ENCODE measurements around the gene ZC2HC1C.
"Not testable (repeated sequence)": the region's sequence is repeated elsewhere in the genome, so short reads cannot be mapped to it uniquely, and the experiment has no call there.

The ZC2HC1C gene

DNA sequence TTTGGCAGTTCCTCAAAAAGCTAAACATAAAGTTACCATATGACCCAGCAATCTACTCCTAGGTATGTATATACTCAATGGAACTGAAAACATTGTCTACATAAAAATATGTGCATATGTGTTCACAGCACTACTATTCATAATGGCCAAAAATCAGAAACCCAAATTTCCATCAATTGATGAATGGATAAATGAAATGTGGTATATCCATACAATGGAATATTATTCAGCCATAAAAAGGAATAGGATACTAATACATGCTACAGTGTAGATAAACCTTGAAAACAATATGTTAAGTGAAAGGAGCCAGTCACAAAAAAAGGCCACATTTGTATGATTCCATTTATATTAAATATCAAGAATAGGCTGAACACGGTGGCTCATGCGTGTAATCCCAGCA is 9.0 kb upstream of the ZC2HC1C start:
- no peak for DNase-seq

DNA sequence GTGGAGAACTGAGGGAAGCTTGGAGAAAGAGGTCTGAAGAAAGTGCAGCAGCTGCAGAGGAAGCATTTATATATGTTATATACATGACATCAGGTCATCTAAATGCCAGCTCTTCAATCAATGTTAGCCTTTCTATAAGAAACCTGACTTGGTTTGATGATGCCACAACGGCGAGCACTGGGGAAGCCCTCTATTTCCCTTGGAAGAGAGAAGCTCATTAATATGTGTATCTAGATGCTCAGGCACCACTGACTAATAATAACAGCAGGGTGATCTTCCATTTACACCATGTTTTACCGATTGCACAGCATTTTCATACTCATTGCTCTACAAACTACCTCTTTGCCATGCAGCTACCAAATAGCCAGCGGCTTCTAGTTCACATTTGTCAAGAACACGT is 6.4 kb upstream of the ZC2HC1C start:
- no peak for DNase-seq

DNA sequence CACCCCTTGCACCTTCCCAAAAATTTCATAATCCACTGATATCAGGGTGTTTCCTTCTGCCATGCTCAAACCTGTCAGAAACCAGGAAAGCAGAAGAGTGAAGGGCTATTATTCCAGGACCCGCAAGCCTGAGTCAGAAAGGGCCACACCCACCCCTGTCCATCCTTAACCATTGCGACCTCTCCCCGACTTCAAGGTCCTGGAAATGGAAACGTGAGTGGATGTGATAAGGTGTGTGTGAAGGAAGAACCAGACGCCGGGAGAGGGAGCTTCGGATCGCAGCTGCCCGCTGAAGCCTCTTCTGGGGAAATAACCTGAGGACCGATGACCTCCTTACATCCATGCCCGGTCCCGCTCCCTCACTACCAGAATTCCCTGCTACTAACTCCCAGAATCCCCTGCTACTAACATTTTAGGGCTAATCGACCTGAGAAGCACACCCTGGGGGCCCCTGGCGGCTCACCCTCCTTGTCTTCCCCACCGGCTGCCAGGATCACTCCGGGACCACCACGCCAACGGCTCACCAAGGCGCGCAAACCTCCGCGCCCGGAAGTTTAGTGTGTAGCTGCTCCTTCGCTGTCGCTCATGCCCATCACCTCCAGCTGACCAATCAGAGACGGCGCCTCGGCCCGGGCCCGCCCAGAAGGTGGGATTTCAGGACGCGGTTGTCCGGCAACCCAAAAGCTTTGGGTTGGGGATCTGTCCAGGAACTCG is 5.8 kb upstream of the ZC2HC1C start, which contains the start of gene ACYP1:
TSS of gene ACYP1 (minus strand) at position 534 of the 714 bp plus-strand sequence. CDS start at position 63, 471 bp downstream.
- peak; percentile 96 for DNase-seq

DNA sequence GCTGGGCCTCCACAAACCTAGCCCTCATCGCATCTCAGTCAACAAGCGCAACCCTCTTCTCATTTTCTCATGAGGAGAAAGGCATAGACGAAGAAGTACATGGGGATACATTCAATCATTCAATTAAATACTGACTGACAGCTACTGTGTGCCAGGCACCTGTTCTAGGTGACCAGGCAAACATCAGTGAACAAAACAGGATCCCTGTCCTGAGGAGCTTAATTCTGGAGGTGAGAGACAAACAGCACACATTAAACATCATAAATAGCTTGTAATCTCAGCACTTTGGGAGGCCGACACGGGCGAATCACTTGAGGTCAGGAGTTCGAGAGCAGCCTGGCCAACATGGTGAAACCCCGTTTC is 5.3 kb upstream of the ZC2HC1C start:
- DNase-seq, result no peak

DNA sequence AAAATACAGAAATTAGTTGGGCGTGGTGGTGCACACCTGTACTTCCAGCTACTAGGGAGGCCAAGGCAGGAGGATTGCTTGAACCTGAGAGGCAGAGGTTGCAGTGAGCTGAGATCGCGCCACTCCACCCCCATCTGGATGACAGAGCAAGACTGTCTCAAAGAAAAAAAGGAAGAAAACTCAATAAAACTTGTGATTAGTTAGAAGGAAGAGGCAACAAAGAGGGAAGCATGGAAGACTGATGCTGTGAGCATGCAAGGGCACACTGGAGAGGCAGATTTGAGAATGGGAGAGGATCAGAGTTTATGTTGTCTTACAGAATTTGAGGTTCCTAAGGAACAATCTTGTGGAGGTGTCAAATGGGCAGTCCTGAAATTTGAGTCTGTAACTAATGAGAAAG is 2.8 kb upstream of the ZC2HC1C start:
- no peak for DNase-seq

DNA sequence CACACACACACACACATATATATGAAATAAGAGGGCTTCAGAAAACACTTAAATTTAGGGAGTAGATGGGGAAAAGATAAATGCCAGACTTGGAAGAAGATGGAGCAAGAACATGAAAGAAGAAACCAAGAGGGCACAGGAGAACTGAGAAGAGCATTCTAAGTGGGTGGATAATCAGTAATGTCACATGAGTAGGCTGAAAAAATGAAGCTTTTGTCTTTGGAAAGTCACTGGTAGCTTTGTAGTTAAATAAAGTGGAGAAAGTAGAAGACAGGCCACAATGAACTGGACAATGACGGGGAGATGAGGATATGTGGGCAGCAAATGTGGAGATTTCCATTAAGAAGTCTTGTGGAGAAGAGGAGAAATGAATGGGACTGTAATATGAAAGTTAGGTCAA is 2.2 kb upstream of the ZC2HC1C start:
- no peak for DNase-seq

DNA sequence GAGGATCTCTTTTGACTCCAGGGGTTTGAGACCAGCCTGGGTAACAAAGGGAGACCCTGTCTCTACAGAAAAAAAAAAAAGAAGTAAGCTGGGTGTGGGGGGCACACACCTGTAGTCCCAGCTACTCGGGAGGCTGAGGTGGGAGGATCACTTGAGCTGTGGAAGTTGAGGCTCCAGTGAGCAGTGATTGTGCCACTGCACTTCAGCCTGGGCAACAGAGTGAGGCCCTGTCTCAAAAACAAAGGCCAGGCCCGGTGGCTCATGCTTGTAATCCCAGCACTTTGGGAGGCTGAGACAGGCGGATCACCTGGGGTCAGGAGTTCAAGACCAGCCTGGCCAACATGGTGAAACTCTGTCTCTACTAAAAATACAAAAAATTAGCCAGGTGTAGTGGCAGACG is 1.7 kb upstream of the ZC2HC1C start:
- not testable (repeated sequence) for DNase-seq

DNA sequence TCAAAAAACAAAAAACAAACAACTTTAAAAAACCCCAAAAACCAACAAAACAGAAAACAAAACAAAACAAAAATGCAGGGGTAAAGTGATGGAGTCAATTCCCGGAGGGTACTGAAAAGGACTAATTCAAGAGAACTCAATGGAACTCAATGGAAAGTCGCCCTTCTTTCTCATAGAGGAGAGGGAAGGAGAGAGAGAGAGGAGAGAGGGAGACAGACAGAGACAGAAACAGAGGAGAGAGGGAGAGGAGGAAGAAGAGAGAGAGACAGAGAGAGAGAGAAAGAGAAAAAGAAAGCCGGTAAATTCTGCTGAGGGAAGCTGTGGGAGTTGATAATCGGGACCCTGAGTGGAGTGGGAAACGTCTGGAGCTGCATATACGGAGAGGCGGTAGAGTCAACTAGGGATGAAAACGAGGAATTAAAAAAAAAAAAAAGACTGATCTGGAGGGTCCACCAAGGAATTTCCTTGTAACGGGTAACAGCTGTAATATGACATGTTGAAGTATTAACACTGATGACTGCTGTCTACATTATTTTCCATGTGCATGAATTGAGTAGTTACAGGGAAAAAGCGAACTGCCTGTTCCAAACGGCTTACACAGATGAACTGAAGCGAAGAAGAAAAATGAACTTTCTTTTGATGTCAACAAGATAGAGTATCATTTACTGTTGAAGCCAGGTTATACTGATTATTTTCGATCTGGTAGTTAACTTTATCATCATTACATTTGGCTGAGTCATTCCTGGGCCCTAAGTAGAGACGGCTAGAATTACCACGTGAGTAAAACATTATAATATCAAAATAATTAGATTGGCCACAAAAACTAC is 934 bp upstream of the ZC2HC1C start:
- no peak for DNase-seq

DNA sequence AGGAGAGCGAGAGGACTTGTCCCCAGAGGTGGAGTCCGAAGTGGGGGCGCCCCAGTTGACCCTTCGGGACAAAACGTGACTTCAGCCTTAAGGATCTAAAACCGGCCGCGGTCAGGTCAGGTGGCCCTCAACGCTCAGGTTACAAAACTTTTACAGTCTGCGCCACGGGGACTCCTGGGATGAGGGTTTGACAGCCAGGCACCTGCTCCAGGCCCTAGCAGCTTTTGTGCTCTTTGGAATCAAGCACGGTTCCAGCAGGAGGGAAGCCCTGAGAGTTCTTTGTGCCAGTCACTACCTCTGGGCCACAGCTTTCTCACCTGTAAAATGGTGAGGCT is 337 bp downstream of the ZC2HC1C start:
- DNase-seq, result no peak

DNA sequence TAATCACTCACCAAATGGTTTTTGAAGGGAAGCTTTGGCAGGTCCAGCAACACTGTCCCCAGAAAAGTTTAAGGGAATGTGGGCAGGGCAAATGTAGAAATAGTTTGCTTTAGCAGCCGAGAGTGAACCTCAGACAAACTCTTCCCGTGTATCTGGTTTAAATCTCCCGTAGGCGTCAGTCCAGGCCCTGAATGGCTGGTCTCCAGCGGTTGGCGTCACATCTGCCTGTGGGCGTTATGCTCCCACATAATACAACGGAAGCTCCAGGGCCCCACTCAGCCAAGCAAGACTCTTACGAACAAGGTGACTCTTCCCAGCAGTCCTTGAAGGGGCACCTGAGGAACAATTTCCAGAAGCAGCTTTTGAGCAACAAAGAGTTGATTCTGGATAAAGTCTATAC is 942 bp downstream of the ZC2HC1C start:
- DNase-seq, result no peak

DNA sequence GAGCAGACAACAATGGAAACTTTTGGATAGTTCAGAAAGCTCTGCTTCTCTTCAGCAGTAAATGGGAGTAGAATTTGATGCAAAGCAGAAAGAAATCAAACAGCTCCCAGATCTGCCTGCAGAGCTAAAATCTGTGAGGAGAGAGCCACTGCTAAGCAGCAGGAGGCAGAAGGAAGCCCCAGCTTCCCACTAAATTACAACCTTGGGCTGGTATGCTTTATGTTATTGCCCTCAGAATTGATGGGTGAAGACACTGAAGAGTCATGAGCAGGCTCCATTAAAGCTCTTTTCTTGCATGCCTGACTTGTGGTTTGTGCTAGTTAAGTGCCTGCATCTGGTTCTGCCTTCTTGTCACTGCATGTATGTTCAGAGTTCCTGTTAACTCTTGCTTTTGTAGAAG is 8.4 kb downstream of the ZC2HC1C start:
- DNase-seq, result no peak

DNA sequence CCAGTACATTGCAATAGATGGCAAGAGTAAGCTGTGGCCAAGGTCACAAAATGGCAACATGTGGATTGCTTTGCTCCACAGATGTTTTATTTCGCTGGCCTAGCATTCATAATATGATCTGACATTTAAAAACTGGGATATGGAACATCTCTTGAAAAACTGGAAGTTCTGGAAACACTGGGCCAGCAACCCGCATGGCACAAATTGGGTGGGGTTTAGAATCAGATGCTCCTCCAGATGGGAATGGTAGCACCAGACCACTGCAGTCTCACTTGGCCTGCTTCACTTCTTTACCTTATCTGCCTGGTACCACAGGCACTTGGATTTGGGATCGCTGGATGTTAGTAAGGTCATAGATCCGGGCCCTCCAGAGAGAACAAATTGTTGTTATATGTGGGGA is 10.1 kb downstream of the ZC2HC1C start:
- no peak for DNase-seq

DNA sequence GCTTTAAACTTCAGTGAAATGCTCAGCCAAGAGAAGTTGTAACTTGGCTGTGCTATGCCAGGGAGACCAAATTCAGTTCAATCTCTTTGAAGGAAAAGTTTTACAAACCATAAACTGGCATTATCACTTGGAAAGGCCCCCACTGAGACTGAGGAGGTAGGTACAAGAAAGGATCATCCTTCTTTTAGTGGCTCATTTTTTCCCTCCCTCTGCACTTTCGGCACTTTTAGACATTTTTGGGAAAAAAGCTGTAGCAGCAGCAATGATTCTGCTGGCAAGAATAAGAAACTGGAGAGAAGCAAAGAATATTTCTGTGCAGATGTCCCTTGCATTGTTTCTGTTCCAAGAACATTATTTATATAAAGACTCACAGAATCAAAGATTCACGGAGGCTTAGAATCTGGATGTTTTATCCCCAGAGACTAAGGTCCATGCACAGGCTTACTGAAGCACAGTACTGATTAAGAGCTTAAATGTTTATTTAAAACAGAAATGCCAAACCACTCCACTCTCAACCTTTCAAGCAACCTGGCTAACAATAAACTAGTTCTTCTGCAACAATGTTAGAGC is 12.3 kb downstream of the ZC2HC1C start:
- DNase-seq, result no peak

DNA sequence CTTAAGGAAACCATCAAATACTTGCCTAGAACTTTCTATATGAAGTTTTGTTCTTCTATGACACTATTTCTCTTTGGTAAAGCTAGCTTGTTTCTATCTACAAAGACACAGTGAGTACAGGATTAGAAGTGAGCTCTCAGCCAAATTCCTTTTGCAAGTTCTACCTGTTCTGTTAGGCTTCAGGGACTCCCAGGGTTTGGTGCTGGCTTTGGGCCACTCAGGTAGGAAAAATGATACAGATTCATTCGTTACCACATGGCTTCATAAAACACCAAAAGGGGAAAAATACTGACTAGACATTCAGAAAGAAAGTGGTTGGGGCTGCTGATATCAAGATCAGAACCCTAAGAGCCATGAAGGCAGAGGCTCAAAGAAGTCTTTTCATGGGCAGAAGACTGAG is 13.8 kb downstream of the ZC2HC1C start:
- DNase-seq, result no peak

DNA sequence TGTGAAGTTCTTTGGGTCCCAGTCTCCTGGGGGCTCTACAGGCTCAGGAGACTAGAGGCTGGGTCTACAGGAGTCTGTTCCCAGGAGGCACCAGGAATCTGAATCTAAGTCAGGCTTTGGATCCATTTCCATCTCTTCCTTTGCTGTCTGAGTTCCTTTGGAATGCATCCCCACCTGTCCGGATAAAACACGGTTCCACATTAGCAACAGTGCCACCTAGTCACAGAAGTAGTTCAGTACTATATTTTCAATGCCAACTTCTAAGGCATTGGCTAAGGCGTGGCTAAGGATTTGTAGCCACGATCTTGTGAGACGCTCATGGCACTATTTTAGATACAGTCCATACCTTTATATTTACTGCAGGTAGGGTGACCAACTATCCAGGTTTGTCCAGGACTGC is 15.1 kb downstream of the ZC2HC1C start:
- DNase-seq, result no peak

DNA sequence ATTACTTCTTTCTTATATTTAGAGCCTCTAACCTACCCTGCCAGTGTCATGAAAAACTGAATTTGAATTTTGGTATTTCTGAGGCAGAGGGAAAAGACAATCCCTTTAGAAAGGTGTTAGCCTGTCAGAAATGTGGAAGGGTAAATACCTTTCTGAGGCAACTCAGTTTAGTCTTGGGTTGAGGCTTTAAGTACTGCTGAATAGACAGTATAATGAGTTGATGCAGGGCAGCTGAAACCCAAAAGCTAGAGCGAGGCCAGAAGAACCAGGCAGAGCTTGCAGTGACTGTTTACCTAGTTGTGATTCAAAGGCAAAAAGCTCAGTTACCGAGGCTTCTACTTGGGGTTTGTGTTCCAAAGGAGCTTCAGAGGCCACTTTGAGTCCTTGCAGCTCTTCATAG is 18.7 kb downstream of the ZC2HC1C start:
- DNase-seq, result no peak

DNA sequence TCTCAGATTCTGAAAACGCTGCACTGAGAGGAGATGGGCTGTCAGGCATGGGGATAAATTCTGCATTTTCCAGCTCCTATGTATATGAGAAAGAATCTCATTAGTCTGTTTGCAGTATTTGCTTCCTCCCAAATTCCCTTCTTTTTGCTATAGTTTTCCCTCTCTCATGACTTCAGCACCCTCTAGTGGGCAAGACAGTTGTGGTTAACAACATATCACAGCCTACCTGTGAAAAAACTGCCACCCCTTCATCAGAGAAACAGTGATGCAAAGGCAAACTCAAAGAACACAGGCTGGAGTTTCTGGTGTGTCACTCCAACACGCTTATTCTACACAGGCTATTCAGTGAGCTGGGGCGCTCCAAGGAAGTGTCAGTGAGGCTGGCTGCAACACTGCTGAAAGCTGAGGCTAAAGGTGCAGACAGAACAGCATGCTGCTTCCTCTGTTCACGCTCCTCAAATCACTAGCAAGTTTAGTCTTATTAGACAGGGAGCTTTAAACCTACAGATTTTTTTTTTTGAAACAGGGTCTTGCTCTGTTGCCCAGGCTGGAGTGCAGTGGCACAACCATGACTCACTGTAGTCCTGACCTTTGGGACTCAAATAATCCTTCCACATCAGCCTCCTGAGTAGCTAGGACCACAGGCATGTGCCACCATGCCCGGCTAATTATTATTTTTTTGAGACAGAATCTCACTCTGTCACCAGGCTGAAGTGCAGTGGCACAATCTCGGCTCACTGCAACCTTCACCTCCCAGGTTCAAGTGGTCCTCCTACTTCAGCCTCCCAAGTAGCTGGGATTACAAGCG is 19.3 kb downstream of the ZC2HC1C start:
- DNase-seq, result no peak

DNA sequence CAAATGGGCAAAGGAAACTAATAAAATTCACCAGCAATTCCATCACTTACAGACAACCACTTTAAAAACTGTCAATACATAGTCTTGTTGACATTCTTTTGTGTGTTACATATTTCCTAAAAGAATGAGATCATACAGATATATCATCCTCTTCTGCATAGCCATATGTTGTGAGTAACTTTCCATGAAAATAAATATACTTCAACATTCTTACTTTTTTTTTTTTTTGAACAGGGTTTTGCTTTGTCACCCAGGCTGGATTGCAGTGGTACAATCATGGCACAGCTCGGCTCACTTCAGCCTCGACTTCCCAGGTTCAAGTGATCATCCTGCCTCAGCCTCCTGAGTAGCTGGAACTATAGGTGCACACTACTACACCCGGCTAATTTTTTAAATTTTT is 20.9 kb downstream of the ZC2HC1C start:
- DNase-seq, result no peak

DNA sequence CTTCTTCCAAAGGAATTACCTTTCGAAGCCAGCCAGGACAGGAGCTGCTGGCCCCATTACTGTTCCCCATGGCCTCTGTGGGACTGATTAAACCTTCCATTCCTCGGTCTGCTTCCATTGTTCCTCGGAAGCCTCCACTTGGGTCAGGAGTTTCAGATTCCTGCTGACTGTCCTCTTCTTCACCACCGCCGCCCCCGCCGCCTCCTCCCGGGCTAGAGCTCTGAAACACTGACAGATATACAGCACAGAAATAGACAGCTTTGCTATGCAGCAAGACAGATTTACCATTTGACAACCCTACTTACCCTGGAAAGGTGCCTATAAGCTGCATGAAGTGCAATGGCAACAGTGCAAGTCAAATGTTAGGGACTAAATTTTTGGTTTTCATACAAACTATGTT is 21.8 kb downstream of the ZC2HC1C start:
- DNase-seq, result no peak

DNA sequence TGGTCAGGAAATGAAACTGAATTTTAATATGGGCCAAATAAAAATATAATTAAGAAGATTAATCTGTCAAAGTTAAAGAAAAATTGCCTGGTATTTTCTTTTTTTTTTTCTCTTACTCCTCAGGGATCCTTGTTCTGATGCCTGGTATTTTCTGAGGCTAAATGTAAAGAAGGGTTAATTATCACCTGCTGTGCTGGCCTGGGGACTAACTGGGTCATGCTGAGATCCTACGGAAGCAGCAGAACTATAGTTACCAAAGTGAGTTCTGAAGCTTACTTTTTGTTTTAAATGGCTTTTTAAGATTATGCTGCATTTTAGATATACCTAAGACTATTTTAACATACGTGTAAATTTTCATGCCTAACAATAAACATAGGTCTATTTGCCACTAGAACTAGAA is 23.3 kb downstream of the ZC2HC1C start:
- DNase-seq, result no peak

DNA sequence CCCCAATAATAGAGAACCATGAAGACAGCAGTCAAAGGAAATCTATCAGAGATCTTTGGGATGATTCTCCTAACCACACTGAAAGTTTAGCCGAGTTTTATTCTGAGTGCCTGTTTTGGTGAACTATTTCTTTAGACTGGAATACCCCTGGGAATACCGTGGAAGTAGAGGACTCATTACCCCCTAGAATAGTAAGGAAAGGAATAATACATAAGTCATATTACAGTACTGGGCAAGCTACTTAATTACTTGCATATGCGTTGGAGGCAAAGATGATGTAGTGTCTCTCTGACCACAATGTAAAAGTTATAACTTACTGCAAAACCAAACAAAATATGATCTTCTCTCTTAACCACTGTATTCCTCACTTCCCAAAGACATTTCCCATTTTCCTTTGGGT is 25.5 kb downstream of the ZC2HC1C start:
- DNase-seq, result no peak

DNA sequence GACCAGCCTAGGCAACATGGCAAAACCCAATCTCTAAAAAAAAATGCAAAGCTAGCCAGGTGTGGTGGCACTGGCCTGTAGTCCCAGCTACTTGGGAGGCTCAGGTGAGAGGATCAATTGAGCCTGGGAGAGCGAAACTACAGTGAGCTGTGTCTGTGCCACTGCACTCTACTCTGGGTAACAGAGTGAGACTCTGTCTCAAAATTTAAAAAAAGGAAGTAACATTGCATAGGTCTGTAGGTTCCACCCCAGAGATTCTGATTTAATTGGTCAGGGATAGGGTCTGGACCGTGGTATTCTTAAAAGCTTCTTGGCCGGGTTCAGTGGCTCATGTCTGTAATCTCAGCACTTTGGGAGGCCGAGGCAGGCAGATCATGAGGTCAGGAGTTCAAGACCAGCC is 26.2 kb downstream of the ZC2HC1C start:
- no peak for DNase-seq

DNA sequence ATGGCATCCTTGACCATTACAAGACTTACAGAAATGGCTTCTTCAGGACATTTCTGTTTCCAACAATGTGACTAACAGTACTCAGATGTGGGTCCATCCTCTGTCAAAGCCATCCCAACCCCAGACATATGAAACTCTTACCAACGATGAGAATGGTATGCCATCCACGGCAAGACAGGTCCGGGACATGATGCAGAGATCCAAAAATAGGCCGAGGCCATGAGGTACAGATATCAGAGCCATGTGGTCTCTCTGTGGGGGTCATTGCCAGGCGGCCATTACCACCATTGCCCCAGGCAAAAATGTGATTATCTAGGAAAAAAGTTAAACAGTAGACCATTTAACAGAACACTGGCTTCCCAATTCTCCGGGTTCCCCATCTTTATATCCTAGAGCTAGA is 27.5 kb downstream of the ZC2HC1C start:
- no peak for DNase-seq

DNA sequence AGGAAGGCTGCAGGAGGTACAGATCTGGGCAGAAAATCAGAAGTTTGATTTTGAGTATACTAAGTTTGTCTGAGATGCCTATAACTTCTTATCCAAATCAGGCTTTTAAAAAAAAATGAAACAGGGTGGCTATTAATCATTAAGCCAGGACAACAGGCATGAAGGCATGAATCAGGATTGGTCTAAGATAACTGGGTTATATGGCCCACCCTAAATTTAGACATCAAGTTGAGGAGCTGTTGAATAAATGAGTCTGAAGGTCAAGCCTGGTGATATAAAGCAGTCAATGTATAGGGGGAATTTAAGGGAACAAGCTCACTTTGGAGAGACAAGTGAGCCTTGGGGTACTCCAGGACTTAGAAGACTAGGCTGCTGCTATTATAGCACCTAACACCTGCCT is 28.8 kb downstream of the ZC2HC1C start:
- DNase-seq, result no peak

All from activated effector memory CD4-positive, alpha-beta T cell treated with anti-CD3 and anti-CD28 coated beads, Interleukin-2, amount 50 U/mL, for 16 hours (primary cell).